GM21825 (cell line): ENCODE results near the gene PPP4R1.

Source experiments
- ATAC-seq: cut with Tn5 transposase; IDR thresholded peaks from one replicate; pipeline ENCODE4 v1.9.1; 2021; ENCODE audit warnings: mild to moderate bottlenecking, moderate library complexity; ENCODE audit not compliant: unreplicated experiment

Gene PPP4R1

DNA sequence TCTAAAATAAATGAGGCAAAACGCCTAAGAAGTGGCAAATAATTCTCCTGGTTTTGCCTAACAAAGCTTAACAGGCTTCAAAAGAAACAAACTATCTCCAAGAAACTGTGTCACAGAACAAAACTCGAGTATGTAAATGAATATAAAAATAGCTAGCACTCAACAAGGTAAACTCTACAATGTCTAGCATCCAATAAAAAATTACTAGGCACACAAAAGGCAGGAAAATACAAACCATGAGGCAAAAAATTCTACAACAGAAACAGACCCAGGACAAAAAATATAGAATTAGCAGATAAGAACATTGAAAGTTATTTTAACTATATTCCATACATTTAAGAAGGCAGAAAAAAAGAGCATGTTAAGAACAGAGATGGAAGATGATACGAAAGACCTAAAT, 16.8 kb downstream of the PPP4R1 start:
- no peak for ATAC-seq

DNA sequence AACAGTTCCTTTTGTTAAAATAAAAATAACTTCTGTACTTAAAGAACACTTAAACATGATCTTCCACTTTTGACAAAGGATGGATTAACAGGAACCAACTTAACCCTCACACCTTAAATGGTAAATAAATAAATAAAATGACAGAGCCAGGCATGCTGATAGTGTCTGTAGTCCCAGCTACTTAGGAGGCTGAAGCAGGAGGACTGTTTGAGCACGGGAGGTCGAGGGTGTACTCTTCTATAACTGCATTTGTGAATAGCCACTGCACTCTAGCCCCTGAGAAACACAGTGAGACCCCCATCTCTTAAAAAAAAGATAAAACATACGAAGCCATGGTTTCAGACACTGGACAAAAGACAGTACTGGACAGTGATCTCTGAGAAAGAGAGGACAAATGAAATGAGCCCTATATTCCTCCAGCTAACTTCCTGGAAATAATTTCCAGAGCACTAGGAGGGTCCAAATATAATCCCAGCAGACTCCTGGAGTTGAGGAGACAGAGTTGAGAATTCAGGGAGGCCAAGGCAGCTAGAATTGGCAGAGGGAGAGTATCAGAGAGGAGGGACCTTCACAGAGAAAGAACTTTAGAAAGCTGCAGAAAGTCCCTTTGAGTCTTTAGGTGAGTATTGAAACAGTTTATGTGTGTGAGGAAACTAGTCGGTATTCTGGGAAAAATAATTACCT, 17.4 kb downstream of the PPP4R1 start:
- ATAC-seq, result no peak

DNA sequence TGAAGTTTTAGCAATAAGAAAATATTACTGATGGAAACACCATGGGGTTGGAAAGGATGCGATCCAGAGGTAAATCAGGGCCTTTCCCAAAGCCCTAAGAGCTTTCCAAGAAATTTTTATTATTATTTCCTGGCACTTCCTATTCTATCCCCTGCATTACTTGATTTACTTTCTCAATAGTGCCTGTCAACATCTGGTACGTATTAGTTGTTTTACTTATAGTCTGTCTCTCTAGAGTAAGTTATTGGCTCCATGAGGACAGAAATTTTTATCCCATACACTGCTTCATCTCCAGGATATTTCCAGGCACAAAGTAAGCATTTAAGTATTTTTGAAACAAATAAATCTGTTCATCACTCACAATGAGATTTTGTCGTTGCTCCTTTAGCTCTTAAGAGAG, 18.1 kb downstream of the PPP4R1 start:
- no peak for ATAC-seq

- ATAC-seq, result peak; percentile 63
Observed at GRCh38 chr18:9594823-9595596, 19.3 kb downstream of the PPP4R1 start.

- ATAC-seq, result no peak
Observed at GRCh38 chr18:9587924-9588323, 26.4 kb downstream of the PPP4R1 start.

DNA sequence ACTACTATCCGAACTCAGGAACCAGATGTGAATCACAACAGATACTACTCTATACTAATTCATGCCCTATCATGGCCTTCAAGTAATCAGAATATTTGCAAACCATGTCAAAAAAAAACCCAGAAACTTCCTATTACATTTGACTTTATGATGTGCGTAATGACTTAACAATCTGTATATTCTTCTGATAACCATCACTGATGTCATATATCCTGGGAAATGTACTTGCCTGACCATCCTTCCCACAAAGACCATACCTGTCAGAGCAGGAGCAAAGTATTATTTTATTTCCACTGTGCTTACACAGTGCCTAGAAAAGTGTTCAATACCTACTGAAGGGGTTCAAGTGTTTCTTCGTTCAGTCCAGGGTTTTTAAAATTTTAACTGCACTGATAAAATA, 27.5 kb downstream of the PPP4R1 start:
- no peak for ATAC-seq

- ATAC-seq, result no peak
Observed at GRCh38 chr18:9581667-9582066, 32.7 kb downstream of the PPP4R1 start.

DNA sequence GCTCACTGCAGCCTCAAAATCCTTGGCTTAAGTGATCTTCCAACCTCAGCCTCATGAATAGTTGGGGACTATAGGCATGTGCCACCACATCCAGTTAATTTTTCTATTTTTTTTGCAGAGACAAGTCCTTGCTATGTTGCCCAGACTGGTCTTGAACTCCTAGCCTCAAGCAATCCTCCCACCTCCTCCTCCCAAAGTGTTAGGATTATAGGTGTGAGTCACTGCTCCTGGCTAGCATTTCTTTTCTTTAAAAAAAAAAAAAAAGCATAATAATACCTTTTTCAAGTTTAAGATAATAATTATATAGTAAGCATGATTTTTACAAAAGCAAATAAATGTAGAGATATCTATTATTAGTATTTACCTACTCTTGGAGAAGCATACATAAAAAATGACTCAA, 36.1 kb downstream of the PPP4R1 start:
- ATAC-seq, result no peak

DNA sequence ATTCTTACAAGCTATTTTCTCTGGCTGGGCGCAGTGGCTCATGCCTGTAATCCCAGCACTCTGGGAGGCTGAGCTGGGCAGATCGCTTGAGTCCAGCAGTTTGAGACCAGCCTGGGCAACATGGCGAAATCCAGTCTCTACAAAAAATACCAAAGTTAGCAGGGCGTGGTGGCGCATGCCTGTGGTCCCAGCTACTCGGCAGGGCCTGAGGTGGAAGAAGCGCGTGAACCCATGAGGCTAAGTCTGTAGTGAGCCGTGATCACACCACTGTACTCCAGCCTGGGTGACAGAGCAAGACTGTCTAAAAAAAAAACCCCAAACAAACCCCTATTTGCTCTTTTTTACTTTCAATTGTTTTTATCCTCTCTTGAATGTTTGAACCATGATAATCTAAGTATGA, 37.0 kb downstream of the PPP4R1 start:
- ATAC-seq, result no peak

DNA sequence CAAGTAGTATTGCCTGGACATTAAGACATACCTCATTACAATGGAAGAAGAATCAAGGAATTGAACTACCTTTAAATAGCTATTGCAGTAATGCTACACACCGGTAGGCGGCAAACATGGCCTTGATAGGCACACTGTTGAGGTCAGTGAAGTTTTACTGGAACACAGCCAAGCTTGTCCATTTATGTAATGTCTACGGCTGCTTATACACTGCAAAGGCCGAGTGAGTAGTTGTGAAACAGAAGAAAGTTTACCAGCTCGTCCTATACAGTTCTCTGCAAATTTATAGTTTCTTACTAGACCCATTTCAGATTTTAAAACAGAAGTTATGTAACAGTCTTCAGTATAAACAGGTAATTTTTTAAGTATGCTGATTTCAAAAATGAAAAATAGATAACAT, 38.8 kb downstream of the PPP4R1 start:
- no peak for ATAC-seq

- ATAC-seq, result no peak
Observed at GRCh38 chr18:9574473-9575115, 39.8 kb downstream of the PPP4R1 start.

GRCh38 chr18:9571546-9571945, 42.8 kb downstream of the PPP4R1 start:
- no peak for ATAC-seq

- ATAC-seq, result no peak
Observed at GRCh38 chr18:9570255-9570654, 44.1 kb downstream of the PPP4R1 start.

DNA sequence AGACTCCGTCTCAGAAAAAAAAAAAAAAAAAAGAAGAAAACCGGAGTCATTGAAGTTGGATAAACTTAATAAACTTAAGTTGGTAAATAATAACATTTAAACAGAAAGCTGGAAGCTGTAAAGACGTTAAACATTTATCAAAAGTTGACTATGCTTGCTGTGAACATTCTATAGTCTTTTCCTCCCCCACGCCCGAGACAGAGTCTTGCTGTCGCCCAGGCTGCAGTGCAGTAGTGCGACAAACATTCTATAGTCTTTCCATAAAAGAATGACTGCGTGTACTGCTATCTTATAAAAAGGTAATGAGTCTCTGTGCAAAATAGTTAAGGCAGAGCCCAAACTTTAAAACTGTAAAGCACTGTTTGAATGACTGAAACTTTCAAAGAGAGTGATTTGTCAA, 45.2 kb downstream of the PPP4R1 start:
- ATAC-seq, result no peak

- no peak for ATAC-seq
Observed at GRCh38 chr18:9568186-9568585, 46.2 kb downstream of the PPP4R1 start.

DNA sequence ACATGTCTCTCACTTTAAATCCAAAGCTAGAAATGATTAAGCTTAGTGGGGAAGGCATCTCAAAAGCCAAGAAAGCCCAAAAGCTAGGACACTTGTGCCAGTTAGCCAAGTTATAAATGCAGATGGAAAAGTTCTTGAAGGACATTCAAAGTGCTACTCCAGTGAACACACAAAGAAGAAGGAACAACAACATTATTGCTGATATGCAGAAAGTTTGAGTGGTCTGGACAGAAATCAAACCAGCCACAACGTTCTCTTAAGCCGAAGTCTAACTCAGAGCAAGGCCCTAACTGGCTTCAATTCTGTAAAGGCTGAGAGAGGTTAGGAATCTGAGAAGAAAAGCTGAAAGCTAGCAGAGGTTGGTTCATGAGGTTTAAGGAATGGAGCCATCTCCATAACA, 49.0 kb downstream of the PPP4R1 start:
- no peak for ATAC-seq

DNA sequence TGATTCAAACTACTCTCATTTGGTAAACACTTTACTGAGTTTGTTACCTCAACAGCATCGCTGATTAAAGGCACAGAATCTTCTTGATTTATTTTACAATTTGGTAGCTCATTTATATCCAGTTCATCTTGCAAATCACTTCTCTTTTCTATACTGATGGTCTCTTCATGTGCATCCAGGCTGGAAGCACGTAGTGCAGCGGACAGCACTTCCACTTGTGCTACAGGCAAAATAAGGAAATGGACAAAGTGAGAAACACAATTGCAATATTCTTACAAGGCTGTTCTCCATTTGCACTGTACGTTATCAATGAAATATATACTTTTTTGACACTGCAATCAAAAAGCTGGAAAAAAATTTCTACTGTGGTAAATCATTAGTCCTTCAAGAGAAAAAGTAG, 51.0 kb downstream of the PPP4R1 start:
- ATAC-seq, result no peak

GRCh38 chr18:9562584-9562983, 51.8 kb downstream of the PPP4R1 start:
- no peak for ATAC-seq

DNA sequence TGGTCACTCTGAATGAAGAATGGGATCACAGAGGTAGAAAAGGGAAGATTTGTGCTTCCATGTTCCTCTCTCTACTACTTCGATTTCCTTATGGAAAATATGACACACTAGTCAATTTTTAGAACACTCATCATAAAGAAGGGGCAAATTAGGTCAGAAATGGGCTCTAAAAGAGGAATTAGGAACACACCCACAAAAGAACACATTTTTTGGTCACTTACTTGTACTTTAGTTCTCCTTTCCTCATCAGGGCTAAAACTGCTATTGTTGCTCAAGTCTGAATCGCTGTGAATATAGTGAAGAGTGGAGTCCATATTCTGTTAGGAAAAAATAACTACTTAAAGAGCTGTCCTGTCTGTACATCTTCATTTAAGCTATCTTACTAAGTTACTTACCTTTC, 52.6 kb downstream of the PPP4R1 start:
- no peak for ATAC-seq

GRCh38 chr18:9559253-9559652, 55.1 kb downstream of the PPP4R1 start:
- ATAC-seq, result no peak

DNA sequence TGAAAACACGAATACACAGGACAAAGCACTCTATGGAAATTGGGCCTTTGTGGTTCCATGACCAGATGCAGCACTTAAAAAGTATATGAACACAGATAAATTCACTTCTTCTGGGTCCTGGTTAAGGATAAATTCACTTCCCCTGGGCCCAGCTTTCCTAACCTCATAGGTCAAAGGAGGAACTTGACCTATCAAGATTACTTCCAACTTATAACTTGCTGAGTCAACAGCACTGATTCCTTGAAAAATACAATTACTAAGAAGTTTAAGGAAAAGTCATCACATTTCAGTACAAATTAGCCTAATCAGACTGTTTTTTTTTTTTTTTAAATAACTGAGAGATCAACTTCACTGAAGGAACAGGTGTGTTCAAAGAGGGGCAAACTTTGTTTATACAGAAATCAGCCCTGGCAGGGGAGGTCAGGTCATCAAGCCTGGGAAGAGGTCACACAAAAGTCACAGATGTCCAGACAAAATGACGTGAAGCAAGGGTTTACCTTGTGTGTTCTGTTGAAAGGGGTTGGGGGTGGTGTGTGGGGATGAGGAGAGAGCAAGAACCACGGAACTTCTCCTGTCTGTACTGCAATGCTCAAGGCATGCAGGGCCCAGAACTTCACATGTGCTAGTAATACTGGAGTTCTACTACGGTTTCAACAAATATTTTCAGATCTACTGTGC, 55.8 kb downstream of the PPP4R1 start:
- ATAC-seq, result no peak
